ENCODE measurements around the gene SNAP29.

Gene SNAP29

GRCh38 chr22:20863366-20863765 is 4.6 kb downstream of the SNAP29 start:
- Histone ChIP-seq H3K4me1 (ENCODE audit: insufficient read depth, poor library complexity, severe bottlenecking) (peaks cover 2% of the 10 kb centered on the region), H3K27me3 (ENCODE audit: insufficient read depth, poor library complexity, severe bottlenecking) (no peaks in the 10 kb centered on the region), H3K9me3 (ENCODE audit: severe bottlenecking) (no peaks in the 10 kb centered on the region), H3K27ac (ENCODE audit: poor library complexity, severe bottlenecking) (no peak overlapping the region), H3K36me3 (ENCODE audit: low read depth) (no peaks in the 10 kb centered on the region), H3K4me3 (ENCODE audit: severe bottlenecking) (no peak overlapping the region)
- ATAC-seq (ENCODE audit: low read depth) (no peak), DNase-seq (ENCODE audit: low spot score) (no peak)
- TF ChIP-seq CTCF (IDR thresholded peaks at IDR 0.05; ENCODE audit: poor library complexity, severe bottlenecking) = no peak

GRCh38 chr22:20864186-20864908 is 5.5 kb downstream of the SNAP29 start:
- no peak overlapping the region for H3K27ac ChIP-seq (ENCODE audit: poor library complexity, severe bottlenecking)
- H3K4me1 ChIP-seq (ENCODE audit: insufficient read depth, poor library complexity, severe bottlenecking) = peaks cover 2% of the 10 kb centered on the region
- no peak overlapping the region for H3K4me3 ChIP-seq (ENCODE audit: severe bottlenecking)
- no peaks in the 10 kb centered on the region for H3K36me3 ChIP-seq (ENCODE audit: low read depth)
- H3K27me3 ChIP-seq (ENCODE audit: insufficient read depth, poor library complexity, severe bottlenecking) = no peaks in the 10 kb centered on the region
- TF ChIP-seq CTCF (IDR thresholded peaks at IDR 0.05; ENCODE audit: poor library complexity, severe bottlenecking) = no peak
- ATAC-seq (ENCODE audit: low read depth) = no peak
- no peaks in the 10 kb centered on the region for H3K9me3 ChIP-seq (ENCODE audit: severe bottlenecking)
- DNase-seq (ENCODE audit: low spot score) = no peak

GRCh38 chr22:20865331-20865730 is 6.5 kb downstream of the SNAP29 start:
- H3K4me3 ChIP-seq (ENCODE audit: severe bottlenecking) = no peak overlapping the region
- no peaks in the 10 kb centered on the region for H3K4me1 ChIP-seq (ENCODE audit: insufficient read depth, poor library complexity, severe bottlenecking)
- no peaks in the 10 kb centered on the region for H3K27me3 ChIP-seq (ENCODE audit: insufficient read depth, poor library complexity, severe bottlenecking)
- no peak for DNase-seq (ENCODE audit: low spot score)
- 0 out of 2 replicates have a peak, but pooled peaks cover under 1% of the 10 kb centered on the region for H3K36me3 ChIP-seq (ENCODE audit: low read depth)
- H3K9me3 ChIP-seq (ENCODE audit: severe bottlenecking) = peaks cover 2% of the 10 kb centered on the region
- ATAC-seq (ENCODE audit: low read depth) = no peak
- no peak for TF ChIP-seq CTCF (IDR thresholded peaks at IDR 0.05; ENCODE audit: poor library complexity, severe bottlenecking)
- no peak overlapping the region for H3K27ac ChIP-seq (ENCODE audit: poor library complexity, severe bottlenecking)

GRCh38 chr22:20865875-20866445 is 7.2 kb downstream of the SNAP29 start:
- Histone ChIP-seq H3K4me3 (ENCODE audit: severe bottlenecking) (no peak overlapping the region), H3K9me3 (ENCODE audit: severe bottlenecking) (peaks cover 2% of the 10 kb centered on the region), H3K4me1 (ENCODE audit: insufficient read depth, poor library complexity, severe bottlenecking) (no peaks in the 10 kb centered on the region), H3K27ac (ENCODE audit: poor library complexity, severe bottlenecking) (no peak overlapping the region), H3K36me3 (ENCODE audit: low read depth) (0 out of 2 replicates have a peak, but pooled peaks cover 5% of the 10 kb centered on the region), H3K27me3 (ENCODE audit: insufficient read depth, poor library complexity, severe bottlenecking) (no peaks in the 10 kb centered on the region)
- DNase-seq (ENCODE audit: low spot score) = no peak
- ATAC-seq (ENCODE audit: low read depth) = peak; percentile 61; the same call in 2 of the 3 replicates
- TF ChIP-seq CTCF (IDR thresholded peaks at IDR 0.05; ENCODE audit: poor library complexity, severe bottlenecking) = no peak

GRCh38 chr22:20866736-20867135 is 7.9 kb downstream of the SNAP29 start:
- peaks cover 5% of the 10 kb centered on the region; the same call in 1 of the 2 replicates for H3K36me3 ChIP-seq (ENCODE audit: low read depth)

More at GRCh38 chr22:20866736-20867135, 7.9 kb downstream of the SNAP29 start:
- Histone ChIP-seq H3K4me1 (ENCODE audit: insufficient read depth, poor library complexity, severe bottlenecking) (no peaks in the 10 kb centered on the region), H3K27ac (ENCODE audit: poor library complexity, severe bottlenecking) (no peak overlapping the region), H3K9me3 (ENCODE audit: severe bottlenecking) (peaks cover 2% of the 10 kb centered on the region), H3K4me3 (ENCODE audit: severe bottlenecking) (no peak overlapping the region), H3K27me3 (ENCODE audit: insufficient read depth, poor library complexity, severe bottlenecking) (no peaks in the 10 kb centered on the region)
- DNase-seq (ENCODE audit: low spot score) = no peak
- no peak for ATAC-seq (ENCODE audit: low read depth)
- no peak for TF ChIP-seq CTCF (IDR thresholded peaks at IDR 0.05; ENCODE audit: poor library complexity, severe bottlenecking)
